ENCODE results near the gene RAB28. TPM values are rescaled to one million over a fixed set of nuclear protein-coding genes. Genes with fewer than 3 reads are reported as not detected.

The RAB28 gene
- polyA plus RNA-seq, 6 donors from 2014 or later = 15.0 to 34.6 (median 18.8) TPM

DNA sequence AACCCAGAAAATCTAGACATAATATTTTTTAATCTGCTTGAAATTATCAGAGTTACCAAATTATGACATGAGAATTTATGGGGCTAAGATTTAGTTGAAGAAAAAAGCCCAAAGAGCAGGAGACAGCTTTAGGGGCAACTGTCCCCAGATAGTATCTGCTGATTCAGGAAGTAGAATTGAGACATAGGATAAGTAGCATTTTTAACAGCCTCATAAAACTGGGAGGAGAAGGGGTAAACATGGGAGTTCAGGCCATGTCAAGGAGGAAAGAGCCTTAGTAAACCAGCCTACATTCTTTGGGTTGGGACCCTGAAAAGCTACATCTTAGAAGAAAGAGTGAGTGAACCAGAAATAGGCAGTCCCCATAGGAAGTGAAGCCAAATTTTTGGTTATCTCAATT lies 9.7 kb upstream of the RAB28 start:
- Mint-ChIP-seq H3K27me3 (peaks cover 34 to 58% (median 35%) of the 10 kb centered on the region in 3 donors), H3K9me3 (peaks cover 0 to 14% (median 3%) of the 10 kb centered on the region in 7 donors), H3K27ac (no peak overlapping the region), H3K4me1 (peaks cover 0 to 5% (median 0%) of the 10 kb centered on the region in 3 donors), H3K36me3 (no peaks in the 10 kb centered on the region), H3K4me3 (no peak overlapping the region)
- no peak for ATAC-seq (ENCODE audit: low read depth in 2 of 2)
- no peak for DNase-seq

DNA sequence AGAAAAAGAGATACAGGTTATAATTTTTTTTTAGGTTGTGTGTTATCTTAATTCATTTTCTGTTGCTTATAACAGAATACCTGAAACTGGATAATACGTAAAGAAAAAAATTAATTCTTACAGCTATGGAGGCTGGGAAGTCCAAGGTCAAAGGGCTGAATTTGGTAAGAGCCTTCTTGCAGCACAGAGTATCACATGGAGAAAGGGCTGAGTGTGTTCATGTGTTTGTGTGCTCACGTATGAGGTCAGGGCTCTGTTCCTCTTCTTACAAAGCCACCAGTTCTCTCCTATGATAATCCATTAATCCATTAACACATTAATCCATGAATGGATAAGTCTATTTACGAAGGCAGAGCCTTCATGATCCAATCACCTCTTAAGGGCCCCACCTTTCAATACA lies 8.6 kb upstream of the RAB28 start:
- H3K36me3 Mint-ChIP-seq = no peaks in the 10 kb centered on the region
- H3K27ac Mint-ChIP-seq = no peak overlapping the region
- peaks cover 42 to 60% (median 44%) of the 10 kb centered on the region in 3 donors for H3K27me3 Mint-ChIP-seq
- DNase-seq (no peak), ATAC-seq (ENCODE audit: low read depth in 2 of 2) (no peak)
- peaks cover 0 to 14% (median 5%) of the 10 kb centered on the region in 7 donors for H3K9me3 Mint-ChIP-seq
- no peaks in the 10 kb centered on the region for H3K4me1 Mint-ChIP-seq
- H3K4me3 Mint-ChIP-seq = no peak overlapping the region

DNA sequence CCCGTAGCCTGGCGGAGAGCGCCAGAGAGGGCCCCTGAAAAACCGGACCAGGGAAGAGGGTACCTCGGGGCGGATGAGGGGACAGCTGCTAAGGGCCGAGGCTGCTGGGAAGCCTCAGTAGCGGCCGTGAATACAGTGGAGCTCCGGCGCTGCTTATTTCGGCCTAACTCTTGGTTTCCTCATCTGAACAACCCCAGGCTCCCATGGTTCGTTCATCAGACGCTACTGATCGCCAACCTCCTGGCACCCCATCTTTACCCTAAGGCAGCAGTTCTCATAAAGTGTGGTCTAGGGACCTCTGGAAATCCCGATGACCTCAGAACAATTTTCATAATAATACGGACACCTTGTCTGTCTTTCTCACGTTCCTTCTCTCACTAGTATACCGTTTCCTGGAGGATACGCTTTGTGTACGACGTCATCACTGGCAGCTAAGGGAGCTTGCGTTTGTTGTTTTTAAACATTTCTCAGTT lies 645 bp upstream of the RAB28 start:
- H3K4me3 Mint-ChIP-seq = peak overlapping the region; percentile 81 to 99 (median 95)
- peak overlapping the region; percentile 98 to 100 (median 100) for H3K27ac Mint-ChIP-seq
- ATAC-seq (ENCODE audit: low read depth in 2 of 2) = peak; percentile 48 to 53
- peaks cover 0 to 5% (median 0%) of the 10 kb centered on the region in 7 donors for H3K9me3 Mint-ChIP-seq
- H3K4me1 Mint-ChIP-seq = peaks cover 15 to 22% (median 18%) of the 10 kb centered on the region in 3 donors
- H3K36me3 Mint-ChIP-seq = no peaks in the 10 kb centered on the region
- H3K27me3 Mint-ChIP-seq = peaks cover 19 to 25% (median 24%) of the 10 kb centered on the region in 3 donors
- DNase-seq = no peak

DNA sequence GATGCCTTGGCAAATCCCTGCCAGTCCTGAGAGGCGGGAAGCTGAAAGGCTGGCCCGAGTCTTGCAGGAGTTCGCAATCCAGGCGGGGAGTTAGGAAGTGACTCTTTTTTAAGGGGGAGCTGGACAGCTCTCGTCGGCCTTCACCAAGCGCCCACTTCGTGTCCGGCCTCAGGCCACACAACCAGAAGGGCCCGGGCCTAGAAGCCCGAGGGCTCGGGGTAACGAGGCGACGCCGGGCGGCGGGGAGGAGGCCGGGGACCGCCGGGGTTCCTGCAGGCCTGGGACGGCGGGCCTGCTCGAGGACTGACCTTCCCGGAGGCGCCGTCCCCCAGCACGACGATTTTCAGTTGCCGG lies 395 bp downstream of the RAB28 start:
- peaks cover 0 to 5% (median 0%) of the 10 kb centered on the region in 7 donors for H3K9me3 Mint-ChIP-seq
- peak overlapping the region; percentile 87 to 100 (median 100) for H3K27ac Mint-ChIP-seq
- H3K36me3 Mint-ChIP-seq = no peaks in the 10 kb centered on the region
- peaks cover 15 to 22% (median 18%) of the 10 kb centered on the region in 3 donors for H3K4me1 Mint-ChIP-seq
- peak overlapping the region; percentile 81 to 99 (median 95) for H3K4me3 Mint-ChIP-seq
- H3K27me3 Mint-ChIP-seq = peaks cover 14 to 15% (median 14%) of the 10 kb centered on the region in 3 donors
- no peak for DNase-seq
- peak; percentile 1 to 3 for ATAC-seq (ENCODE audit: low read depth in 2 of 2)

DNA sequence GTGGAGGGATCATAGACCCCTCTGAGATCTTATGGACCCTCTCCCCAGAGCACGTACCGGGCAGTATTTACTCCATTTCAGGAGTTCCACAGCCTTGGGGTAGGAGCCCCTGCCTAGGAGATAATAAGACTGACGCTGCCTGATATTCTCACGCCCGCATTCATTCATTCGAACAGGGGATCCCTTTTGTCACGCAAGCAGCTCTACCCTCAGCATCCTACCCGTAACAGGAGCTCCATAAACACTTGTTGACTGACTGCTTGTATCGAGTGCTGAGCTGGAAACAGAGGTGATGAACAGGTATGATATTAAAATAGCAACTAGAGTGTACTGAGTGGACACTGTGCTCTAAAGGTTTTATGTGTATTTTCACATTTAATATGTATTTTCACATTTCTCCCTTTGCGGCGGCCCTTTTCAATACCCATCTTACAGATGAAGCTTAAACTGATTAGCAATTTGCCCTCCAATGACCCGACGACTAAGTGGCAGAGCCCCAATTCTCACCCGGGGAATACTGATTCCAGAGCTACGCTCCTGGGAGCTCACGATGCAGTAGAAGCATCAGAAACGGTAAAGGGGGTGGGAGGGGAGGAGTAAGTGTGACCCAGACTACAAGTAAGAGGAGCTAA lies 888 bp downstream of the RAB28 start:
- H3K27ac Mint-ChIP-seq = peak overlapping the region; percentile 87 to 100 (median 96)
- peaks cover 0 to 5% (median 0%) of the 10 kb centered on the region in 7 donors for H3K9me3 Mint-ChIP-seq
- peak overlapping the region; percentile 81 to 99 (median 95) for H3K4me3 Mint-ChIP-seq
- DNase-seq (no peak), ATAC-seq (ENCODE audit: low read depth in 2 of 2) (no peak)
- peaks cover 9 to 11% (median 10%) of the 10 kb centered on the region in 3 donors for H3K27me3 Mint-ChIP-seq
- H3K4me1 Mint-ChIP-seq = peaks cover 15 to 22% (median 18%) of the 10 kb centered on the region in 3 donors
- H3K36me3 Mint-ChIP-seq = no peaks in the 10 kb centered on the region

DNA sequence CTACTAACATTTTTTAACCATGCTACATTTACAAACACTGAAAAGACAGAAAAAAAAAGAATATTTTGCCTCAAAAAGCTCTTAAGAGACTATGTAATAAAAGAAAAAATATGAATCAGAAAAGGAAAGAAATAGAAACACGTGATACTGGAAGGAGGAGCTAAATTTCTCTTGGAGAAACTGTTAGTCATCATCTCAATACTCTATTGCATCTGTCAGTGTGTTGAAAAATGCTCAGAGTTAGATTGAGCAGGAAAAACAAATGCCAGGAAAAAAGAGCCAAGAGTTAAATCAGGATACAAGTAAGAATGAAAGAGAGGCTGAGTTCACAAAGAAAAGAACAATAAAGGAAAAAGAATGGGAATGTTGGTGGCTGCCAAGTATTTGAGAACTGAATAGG lies 2.6 kb downstream of the RAB28 start:
- peak overlapping the region in 1 of 6 donors; percentile 78 for H3K27ac Mint-ChIP-seq
- no peak for ATAC-seq (ENCODE audit: low read depth in 2 of 2)

DNA sequence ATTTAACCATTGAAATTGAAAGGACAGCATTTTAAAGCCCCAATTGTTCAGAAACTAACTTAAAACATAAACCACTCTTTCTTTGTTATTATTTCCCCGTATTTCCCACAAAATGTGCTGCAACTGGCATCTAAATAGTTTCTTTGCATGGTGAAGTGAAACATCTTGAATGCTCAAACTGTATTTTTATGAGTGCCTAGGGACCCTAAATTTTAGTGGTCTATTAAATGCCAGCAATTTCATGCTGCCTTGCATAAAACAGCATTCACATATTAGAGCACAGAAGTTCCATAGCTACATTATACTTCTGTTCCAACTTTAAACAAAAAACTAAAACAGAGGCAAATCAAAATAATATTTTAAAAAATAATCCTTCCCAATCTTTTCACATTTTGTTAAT lies 5.4 kb downstream of the RAB28 start:
- DNase-seq = no peak
- Mint-ChIP-seq H3K9me3 (no peaks in the 10 kb centered on the region), H3K36me3 (no peaks in the 10 kb centered on the region), H3K27ac (no peak overlapping the region), H3K27me3 (no peaks in the 10 kb centered on the region), H3K4me1 (peaks cover 10 to 15% (median 12%) of the 10 kb centered on the region in 3 donors), H3K4me3 (no peak overlapping the region)
- ATAC-seq (ENCODE audit: low read depth in 2 of 2) = no peak

More for the DNA sequence above, 2.6 kb downstream of the RAB28 start:
- Mint-ChIP-seq H3K4me1 (peaks cover 15 to 22% (median 18%) of the 10 kb centered on the region in 3 donors), H3K27me3 (peaks cover 0 to 4% (median 0%) of the 10 kb centered on the region in 3 donors), H3K36me3 (no peaks in the 10 kb centered on the region), H3K4me3 (peak overlapping the region in 3 of 8 donors; percentile 3 to 87 (median 29)), H3K9me3 (no peaks in the 10 kb centered on the region)
- no peak for DNase-seq

DNA sequence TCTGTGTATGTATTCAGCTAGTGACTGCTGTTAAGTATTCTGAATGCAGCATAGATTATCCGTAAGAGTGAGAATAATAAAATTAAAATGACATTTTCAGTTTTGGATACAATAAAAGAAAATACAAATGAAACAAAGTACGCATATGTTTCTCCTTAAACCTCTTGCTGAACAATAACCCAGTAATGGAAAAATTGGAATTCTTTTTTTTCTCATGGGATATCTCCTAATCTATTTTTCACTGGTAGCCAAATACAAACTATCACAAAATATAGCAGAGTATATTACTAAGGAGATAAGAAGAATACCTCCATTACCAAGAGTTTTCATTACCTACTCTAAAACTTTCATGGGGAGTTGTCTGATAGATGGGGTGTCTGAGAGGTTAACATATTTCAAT lies 6.0 kb downstream of the RAB28 start:
- no peaks in the 10 kb centered on the region for H3K9me3 Mint-ChIP-seq
- ATAC-seq (ENCODE audit: low read depth in 2 of 2) (no peak), DNase-seq (no peak)
- no peak overlapping the region for H3K27ac Mint-ChIP-seq
- H3K27me3 Mint-ChIP-seq = no peaks in the 10 kb centered on the region
- H3K36me3 Mint-ChIP-seq = no peaks in the 10 kb centered on the region
- peaks cover 7 to 10% (median 7%) of the 10 kb centered on the region in 3 donors for H3K4me1 Mint-ChIP-seq
- no peak overlapping the region for H3K4me3 Mint-ChIP-seq

DNA sequence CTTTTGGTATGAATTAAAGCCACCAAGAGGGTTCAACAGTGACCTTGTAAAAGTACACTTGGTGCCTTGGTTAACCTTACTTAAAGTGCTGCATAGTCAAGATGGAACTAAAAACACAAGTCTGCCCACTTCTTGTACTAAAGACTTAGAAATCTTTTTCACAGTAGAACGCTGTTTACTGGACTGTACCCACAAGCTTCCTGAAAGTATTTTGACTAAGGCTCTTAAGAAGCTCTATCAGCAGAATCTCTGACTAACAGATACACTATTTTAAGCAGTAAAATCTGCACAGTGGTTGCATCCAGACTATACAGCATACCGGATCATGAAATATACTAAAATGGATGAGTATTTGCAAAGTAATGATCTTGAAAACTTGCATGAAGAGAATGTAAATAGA lies 7.2 kb downstream of the RAB28 start:
- H3K4me1 Mint-ChIP-seq = peaks cover 0 to 3% (median 3%) of the 10 kb centered on the region in 3 donors
- ATAC-seq (ENCODE audit: low read depth in 2 of 2) (no peak), DNase-seq (no peak)
- H3K36me3 Mint-ChIP-seq = no peaks in the 10 kb centered on the region
- H3K9me3 Mint-ChIP-seq = no peaks in the 10 kb centered on the region
- no peak overlapping the region for H3K27ac Mint-ChIP-seq
- H3K4me3 Mint-ChIP-seq = no peak overlapping the region
- no peaks in the 10 kb centered on the region for H3K27me3 Mint-ChIP-seq

DNA sequence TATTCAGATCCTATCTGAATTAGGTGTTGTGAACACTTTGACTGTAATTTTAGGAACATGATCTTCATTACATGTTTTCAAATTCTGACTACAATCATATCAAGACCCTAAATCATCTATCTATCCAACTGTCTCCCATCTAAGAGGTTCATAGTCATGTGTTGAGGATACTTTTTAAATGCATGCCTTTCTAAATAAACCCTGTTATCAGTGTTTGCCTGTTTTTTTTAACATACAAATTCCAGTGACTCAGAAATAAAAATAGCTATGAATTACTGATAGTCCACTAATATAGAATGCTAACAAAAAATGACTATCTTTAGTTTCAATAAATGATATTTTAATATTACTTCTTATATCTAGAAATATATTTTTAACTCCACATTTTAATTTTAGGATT lies 8.0 kb downstream of the RAB28 start:
- ATAC-seq (ENCODE audit: low read depth in 2 of 2) (no peak), DNase-seq (no peak)
- Mint-ChIP-seq H3K9me3 (no peaks in the 10 kb centered on the region), H3K27ac (no peak overlapping the region), H3K4me1 (no peaks in the 10 kb centered on the region), H3K36me3 (no peaks in the 10 kb centered on the region), H3K27me3 (no peaks in the 10 kb centered on the region), H3K4me3 (no peak overlapping the region)

DNA sequence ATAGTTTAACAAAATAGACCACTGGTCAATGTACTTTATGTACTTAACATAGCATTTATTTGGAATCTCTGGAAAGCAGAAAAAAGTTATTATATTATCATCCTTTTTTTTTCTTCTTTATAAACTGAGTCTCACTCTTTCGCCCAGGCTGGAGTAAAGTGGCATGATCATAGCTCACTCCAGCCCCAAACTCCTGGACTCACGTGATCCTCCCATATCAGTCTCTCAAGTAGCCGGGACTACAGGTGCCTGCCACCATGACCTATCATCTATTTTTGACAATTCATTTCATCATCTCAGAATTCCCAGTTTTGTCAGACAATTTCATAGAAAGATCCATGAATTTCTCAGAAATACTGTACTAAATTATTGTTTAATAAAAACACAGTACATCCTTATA lies 12.7 kb downstream of the RAB28 start:
- H3K4me1 Mint-ChIP-seq = peaks cover 0 to 5% (median 0%) of the 10 kb centered on the region in 3 donors

DNA sequence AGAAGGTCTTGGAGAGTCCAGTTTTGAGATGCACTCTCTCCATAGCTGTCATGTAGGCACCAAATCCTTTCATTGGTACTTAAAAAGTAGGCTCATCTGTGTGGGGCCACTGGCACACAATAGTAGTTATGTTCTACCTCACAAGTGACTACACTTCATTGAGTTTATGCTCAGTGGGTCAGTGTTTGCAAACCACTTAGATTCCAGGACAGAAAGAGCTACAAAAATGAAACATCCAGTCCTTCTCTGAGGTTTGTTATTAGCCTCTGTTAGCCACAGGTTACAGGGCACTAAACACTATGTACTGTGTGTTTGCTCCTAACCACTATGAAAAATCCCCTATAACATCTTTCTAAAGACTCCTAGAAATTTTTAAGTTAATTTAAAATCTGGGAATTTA lies 13.8 kb downstream of the RAB28 start:
- no peak for DNase-seq
- peaks cover 6 to 8% of the 10 kb centered on the region in 2 donors for H3K36me3 Mint-ChIP-seq
- H3K9me3 Mint-ChIP-seq = peaks cover 0 to 5% (median 2%) of the 10 kb centered on the region in 7 donors
- H3K27me3 Mint-ChIP-seq = no peaks in the 10 kb centered on the region
- H3K27ac Mint-ChIP-seq = no peak overlapping the region
- ATAC-seq (ENCODE audit: low read depth in 2 of 2) = no peak
- peaks cover 0 to 11% (median 0%) of the 10 kb centered on the region in 3 donors for H3K4me1 Mint-ChIP-seq
- no peak overlapping the region for H3K4me3 Mint-ChIP-seq

More for the DNA sequence above, 12.7 kb downstream of the RAB28 start:
- Mint-ChIP-seq H3K4me3 (no peak overlapping the region), H3K9me3 (no peaks in the 10 kb centered on the region), H3K27ac (no peak overlapping the region), H3K36me3 (no peaks in the 10 kb centered on the region), H3K27me3 (no peaks in the 10 kb centered on the region)
- ATAC-seq (ENCODE audit: low read depth in 2 of 2) (no peak), DNase-seq (no peak)

DNA sequence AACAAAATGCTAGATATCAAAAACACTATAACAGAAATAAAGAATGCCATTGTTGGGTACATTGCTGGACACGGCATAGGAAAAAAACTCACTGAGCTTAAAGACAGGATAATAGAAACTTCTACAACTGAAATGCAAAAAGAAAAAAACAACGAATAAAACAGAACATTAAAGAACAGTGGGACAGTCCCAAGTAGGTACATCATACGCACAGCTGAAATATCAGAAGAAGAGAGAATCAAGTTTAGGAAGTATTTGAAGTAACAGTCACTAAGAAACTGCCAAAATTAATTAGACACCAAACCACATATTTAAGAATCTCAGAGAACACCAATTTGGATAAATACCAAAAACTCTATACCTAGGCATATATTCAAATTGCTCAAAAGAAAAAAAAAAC lies 19.2 kb downstream of the RAB28 start:
- peaks cover 8 to 18% of the 10 kb centered on the region in 2 donors for H3K36me3 Mint-ChIP-seq
- H3K27ac Mint-ChIP-seq = peak overlapping the region in 2 of 6 donors; percentile 6 to 84
- peaks cover 0 to 9% (median 5%) of the 10 kb centered on the region in 7 donors for H3K9me3 Mint-ChIP-seq
- no peak for DNase-seq
- no peak for ATAC-seq (ENCODE audit: low read depth in 2 of 2)
- no peaks in the 10 kb centered on the region for H3K27me3 Mint-ChIP-seq
- H3K4me1 Mint-ChIP-seq = peaks cover 4 to 11% (median 10%) of the 10 kb centered on the region in 3 donors
- no peak overlapping the region for H3K4me3 Mint-ChIP-seq

DNA sequence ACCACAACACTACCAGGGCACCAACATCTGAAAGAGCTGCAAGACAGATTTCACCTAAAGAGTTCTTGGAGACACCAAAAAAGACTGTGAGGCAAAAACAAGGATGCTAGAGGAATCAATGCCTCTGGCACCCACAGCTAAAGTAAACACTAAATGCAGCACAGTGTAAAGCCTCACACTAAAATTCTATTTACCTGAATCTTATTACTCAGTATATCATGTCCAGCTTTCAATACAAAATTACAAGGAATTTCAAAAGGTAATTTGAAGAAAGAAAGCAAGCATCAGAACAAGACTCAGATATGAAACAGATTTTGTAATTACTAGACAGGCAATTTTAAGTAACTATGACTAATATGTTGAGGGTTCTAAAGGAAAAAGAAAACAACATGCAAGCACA lies 19.6 kb downstream of the RAB28 start:
- DNase-seq (no peak), ATAC-seq (ENCODE audit: low read depth in 2 of 2) (no peak)
- no peak overlapping the region for H3K27ac Mint-ChIP-seq
- H3K4me3 Mint-ChIP-seq = no peak overlapping the region
- peaks cover 4 to 11% (median 10%) of the 10 kb centered on the region in 3 donors for H3K4me1 Mint-ChIP-seq
- H3K36me3 Mint-ChIP-seq = peaks cover 11 to 18% of the 10 kb centered on the region in 2 donors
- H3K9me3 Mint-ChIP-seq = peaks cover 0 to 9% (median 5%) of the 10 kb centered on the region in 7 donors
- no peaks in the 10 kb centered on the region for H3K27me3 Mint-ChIP-seq
